Kidney epithelial cell (primary cell): Measurements from ENCODE around the gene IL27RA. TPM values are rescaled to one million over a fixed set of nuclear protein-coding genes. Genes with fewer than 3 reads are reported as not detected.

Source experiments
- DNase-seq: peaks from one replicate; pipeline ENCODE4 v3.0.0-alpha.2; 2010; ENCODE audit warnings: low read depth
- H3K27me3 ChIP-seq: 2 replicates; pipeline ENCODE4 v1.6.0; 2011; ENCODE audit warnings: low read length; ENCODE audit not compliant: control insufficient read depth, insufficient read depth
- H3K36me3 ChIP-seq: 2 replicates; pipeline ENCODE4 v1.5.1; 2011; ENCODE audit warnings: low read length; ENCODE audit not compliant: control insufficient read depth, insufficient read depth
- H3K4me3 ChIP-seq: 2 replicates; pipeline ENCODE4 v1.5.1; 2011; ENCODE audit warnings: low read depth, mild to moderate bottlenecking, control low read depth, low read length
- CTCF ChIP-seq: IDR thresholded peaks from 2 replicates; pipeline ENCODE4 v1.5.1; 2011; ENCODE audit warnings: mild to moderate bottlenecking, moderate library complexity, low read length, control low read depth, inconsistent platforms; ENCODE audit not compliant: insufficient read depth, poor library complexity, severe bottlenecking
- total RNA-seq: library from RNA; depleted of rRNA; stranded (reverse); fragments of >200 nt; gene quantifications from 2 replicates; pipeline ENCODE4 v1.2.3, GENCODE V29; 2015

IL27RA gene
- total RNA-seq, 1 donor from 2014 or later: 4.1 TPM

DNA sequence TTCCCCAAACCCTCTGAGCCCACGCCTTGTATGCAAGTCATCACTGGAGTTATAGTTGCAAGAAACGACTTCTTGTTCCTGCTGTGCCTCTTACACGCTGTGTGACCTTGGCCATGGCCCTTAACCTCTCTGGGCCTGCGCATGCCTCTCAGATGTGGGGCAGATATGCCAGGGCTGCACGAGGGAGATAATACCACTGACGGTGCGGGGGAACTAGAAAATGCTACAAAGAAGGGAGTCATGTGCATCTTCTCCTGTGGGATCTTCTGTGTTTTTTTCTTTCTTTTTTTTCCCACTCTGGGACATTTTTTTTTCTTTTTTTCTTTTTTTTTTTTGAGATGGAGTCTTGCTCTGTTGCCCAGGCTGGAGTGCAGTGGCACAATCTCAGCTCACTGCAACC lies 63.3 kb downstream of the IL27RA start:
- H3K27me3 ChIP-seq: no peaks in the 10 kb centered on the region
- no peak for DNase-seq
- no peak for TF ChIP-seq CTCF
- no peaks in the 10 kb centered on the region for H3K36me3 ChIP-seq
- H3K4me3 ChIP-seq: no peak overlapping the region

DNA sequence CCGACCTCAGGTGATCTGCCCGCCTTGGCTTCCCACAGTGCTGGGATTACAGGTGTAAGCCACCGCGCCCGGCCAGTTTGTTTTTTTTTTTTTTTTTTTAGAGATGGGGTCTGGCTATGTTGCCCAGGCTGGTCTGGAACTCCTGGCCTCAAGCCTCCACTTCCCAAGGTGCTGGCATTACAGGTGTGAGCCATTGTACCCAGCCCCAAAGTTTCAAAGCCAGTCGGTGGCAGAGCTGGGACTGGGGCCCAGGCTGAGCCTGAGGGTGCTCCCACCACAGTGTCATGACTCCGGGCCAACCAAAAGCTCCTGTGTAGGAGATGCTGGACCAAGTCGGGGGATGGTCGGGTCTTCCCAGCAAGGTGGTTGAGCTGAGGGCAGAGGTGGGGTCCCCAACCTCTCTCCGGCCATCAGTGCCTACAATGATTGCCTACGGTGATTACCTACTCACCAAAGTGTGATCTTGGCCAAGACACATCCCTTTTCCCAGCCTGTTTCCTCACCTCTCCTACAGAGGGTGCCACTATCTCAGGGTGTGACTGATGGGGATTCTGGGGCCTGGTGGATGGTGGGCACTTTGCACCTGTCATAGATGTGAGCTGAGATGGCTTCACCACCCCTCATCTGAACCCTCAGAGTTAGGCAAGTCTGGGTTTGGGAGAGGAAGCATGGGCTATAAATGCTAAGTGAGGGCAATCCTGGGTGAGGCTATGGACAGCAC lies 64.9 kb downstream of the IL27RA start:
- Histone ChIP-seq H3K36me3 (peaks cover 2% of the 10 kb centered on the region), H3K27me3 (no peaks in the 10 kb centered on the region), H3K4me3 (no peak overlapping the region)
- peak; percentile 16 for TF ChIP-seq CTCF
- no peak for DNase-seq

DNA sequence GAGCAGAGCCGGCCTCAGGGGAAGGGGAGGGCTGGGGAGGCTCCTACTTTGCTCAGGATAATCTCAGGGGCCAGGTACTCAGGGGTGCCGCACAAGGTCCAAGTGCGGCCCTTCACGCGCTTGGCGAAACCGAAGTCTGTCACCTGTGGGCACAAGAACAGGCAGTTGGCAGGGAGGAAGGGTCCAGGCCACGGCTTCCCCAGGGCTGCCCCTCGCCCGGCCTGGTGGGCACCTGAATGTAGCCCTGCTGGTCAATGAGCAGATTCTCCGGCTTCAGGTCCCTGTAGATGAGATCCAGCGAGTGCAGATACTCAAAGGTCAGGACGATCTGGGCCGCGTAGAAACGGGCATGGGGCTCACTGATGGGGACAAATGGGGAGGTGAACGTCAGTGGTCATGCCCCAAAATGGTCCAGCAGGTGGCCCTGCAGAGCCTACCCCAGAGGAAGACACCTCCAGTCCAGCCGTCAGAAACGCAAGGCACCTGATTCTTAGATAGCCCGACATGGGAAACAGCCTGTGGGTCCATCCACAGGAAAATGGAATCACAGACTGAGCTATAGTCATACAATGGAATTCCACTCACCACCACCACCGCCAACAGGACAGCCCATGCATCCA lies 66.1 kb downstream of the IL27RA start:
- Histone ChIP-seq H3K36me3 (peaks cover 2% of the 10 kb centered on the region), H3K27me3 (no peaks in the 10 kb centered on the region), H3K4me3 (no peak overlapping the region)
- TF ChIP-seq CTCF: peak; percentile 6
- no peak for DNase-seq

DNA sequence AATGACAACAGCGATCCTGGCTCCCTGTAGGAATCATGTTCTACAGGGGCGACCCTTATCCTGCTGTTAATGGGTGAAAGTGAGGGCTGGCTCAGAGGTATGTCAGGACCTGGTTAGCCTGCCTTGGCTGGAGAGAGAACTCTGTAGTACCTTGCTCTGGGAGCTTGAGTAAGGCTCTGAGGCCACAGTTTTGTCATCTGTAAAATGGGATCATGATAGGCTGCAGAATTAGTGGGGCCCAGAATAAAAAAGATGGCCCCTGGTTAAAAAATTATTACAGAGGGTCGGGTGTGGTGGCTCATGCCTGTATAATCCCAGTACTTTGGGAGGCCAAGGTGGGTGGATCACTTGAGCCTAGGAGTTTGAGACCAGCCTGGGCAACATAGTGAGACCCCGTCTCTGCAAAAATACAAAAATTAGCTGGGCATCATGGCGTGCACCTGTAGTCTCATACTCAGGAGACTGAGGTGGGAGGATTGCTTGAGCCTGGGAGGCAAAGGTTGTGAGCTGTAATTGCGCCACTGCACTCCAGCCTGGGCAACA lies 69.5 kb downstream of the IL27RA start:
- Histone ChIP-seq H3K4me3 (no peak overlapping the region), H3K36me3 (peaks cover 2% of the 10 kb centered on the region), H3K27me3 (no peaks in the 10 kb centered on the region)
- DNase-seq: no peak
- no peak for TF ChIP-seq CTCF

DNA sequence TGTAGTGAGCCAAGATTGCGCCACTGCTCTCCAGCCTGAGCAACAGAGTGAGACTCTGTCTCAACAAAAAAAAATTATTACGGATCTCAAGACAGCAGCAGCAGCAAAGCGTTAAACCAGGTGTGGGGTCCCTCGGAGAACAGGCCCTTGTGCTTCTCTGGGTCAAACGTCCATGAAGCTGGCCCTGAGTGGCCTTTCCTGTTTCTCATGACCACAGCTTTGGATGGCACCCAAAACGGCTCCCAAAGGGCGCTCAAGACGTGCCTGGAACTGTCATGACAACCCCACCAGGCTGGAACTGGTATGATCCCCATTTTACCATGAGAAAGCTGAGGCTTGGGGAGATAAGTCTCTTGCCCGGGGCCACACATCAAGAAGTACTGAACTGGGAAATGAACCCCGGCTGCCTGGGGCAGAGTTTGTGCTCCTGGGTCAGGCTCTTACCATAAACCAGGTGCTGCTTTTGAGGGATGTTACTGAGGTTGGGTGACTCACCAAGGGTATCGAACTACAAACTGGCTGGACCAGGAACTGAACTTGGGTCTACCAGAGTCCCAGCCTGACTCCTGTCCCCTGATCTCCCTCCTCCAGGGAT lies 70.6 kb downstream of the IL27RA start:
- Histone ChIP-seq H3K36me3 (peaks cover 2% of the 10 kb centered on the region), H3K27me3 (no peaks in the 10 kb centered on the region), H3K4me3 (no peak overlapping the region)
- no peak for TF ChIP-seq CTCF
- DNase-seq: no peak
